Stimulated activated naive CD8-positive, alpha-beta T cell treated with anti-CD3 and anti-CD28 coated beads, Interleukin-15, amount 100 ng/mL, for 72 hours (primary cell): ENCODE measurements around the gene SYCP2L.
"Not testable (repeated sequence)": the region's sequence is repeated elsewhere in the genome, so short reads cannot be mapped to it uniquely, and the experiment has no call there.

ENCODE experiments used
- ATAC-seq: fragments of 150-1000 bp; cut with Tn5 transposase; 2 replicates; pipeline ENCODE4 v1.10.0; 2021; ENCODE audit warnings: mild to moderate bottlenecking, moderate library complexity
- DNase-seq, 2 donors: peaks; one replicate each; pipeline ENCODE4 v3.0.0; 2021 to 2022
- H3K27ac Mint-ChIP-seq, 2 donors: one replicate each; pipeline ENCODE4 v1.8.0; 2022; ENCODE audit warnings: mild to moderate bottlenecking in 2 of 2, mixed read lengths in 2 of 2, moderate library complexity in 2 of 2
- H3K27me3 Mint-ChIP-seq: one replicate; pipeline ENCODE4 v1.8.0; 2022; ENCODE audit warnings: mixed read lengths
- H3K4me1 Mint-ChIP-seq: one replicate; pipeline ENCODE4 v1.8.0; 2022; ENCODE audit warnings: mild to moderate bottlenecking, mixed read lengths
- H3K4me3 Mint-ChIP-seq, 2 donors: one replicate each; pipeline ENCODE4 v1.8.0; 2022; ENCODE audit warnings: mild to moderate bottlenecking in 2 of 2, mixed read lengths in 2 of 2, moderate library complexity in 1 of 2
- H3K9me3 Mint-ChIP-seq, 2 donors: one replicate each; pipeline ENCODE4 v1.8.0; 2022; ENCODE audit warnings: mixed read lengths in 2 of 2

The SYCP2L gene

DNA sequence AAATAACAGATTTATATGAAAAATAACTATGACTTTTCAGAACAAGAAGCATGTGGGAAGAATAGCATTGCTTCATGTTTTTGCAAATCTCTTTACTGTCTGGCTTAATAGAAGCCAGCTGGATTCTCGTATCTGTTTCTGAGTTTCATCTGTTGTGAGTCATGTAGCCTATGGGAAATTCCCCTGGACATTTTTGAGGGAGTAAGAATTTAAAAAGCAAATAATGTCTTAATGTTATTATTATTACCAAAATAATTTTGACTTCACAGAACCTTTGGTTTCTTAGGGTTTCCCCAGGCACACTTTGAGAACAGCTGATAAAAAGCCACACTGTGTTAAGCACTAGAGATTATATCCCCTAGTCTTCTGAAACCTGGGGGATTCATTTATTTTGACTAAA is 75.8 kb downstream of the SYCP2L start:
- H3K9me3 Mint-ChIP-seq, result no peaks in the 10 kb centered on the region
- no peaks in the 10 kb centered on the region for H3K4me1 Mint-ChIP-seq
- no peak for ATAC-seq
- peaks cover 22% of the 10 kb centered on the region for H3K27me3 Mint-ChIP-seq
- no peak overlapping the region for H3K4me3 Mint-ChIP-seq
- no peak overlapping the region for H3K27ac Mint-ChIP-seq
- no peak for DNase-seq

DNA sequence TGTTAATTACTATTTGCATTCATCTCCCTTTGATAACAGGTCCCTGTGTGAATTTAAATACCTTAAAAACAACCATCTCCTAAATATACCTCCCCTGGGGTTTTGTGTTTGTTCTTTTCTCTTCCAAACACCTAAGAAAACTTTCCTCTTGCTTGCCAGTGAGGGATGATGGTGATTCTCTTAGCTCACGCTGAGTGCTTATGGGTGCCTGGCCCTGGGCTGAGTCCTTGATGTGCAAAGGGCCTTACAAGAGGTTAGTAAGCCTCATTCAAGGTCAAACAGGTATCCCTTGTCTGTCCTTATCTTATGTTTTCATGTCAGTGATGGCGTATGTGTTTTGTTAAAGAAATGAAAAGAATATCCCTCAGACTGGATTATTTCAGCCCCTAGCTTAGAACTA is 76.3 kb downstream of the SYCP2L start:
- Mint-ChIP-seq H3K27me3 (peaks cover 22% of the 10 kb centered on the region), H3K4me3 (no peak overlapping the region)
- no peak for ATAC-seq

DNA sequence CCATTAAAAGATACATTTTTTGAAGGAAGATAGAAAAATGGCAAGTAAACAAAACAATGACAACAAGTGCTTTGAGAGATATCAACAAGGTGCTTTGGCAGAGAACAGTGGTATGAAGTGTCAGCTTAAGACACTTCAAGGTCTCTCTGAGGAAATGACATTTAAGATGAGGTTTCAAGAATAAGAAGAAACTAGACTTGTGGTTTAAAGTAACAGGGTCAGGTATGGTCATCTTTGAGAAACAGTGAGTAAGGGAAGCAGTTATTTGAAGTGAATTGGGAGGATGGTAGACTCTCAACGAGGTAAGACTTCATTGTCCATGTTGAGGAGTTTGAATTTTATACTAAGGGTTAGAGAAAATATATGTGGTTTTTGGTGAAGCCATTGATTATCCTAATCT is 77.8 kb downstream of the SYCP2L start:
- DNase-seq, result no peak
- Mint-ChIP-seq H3K4me1 (no peaks in the 10 kb centered on the region), H3K4me3 (no peak overlapping the region), H3K27me3 (peaks cover 13% of the 10 kb centered on the region), H3K27ac (no peak overlapping the region), H3K9me3 (no peaks in the 10 kb centered on the region)
- ATAC-seq, result peak; percentile 52

More for the DNA sequence above, 76.3 kb downstream of the SYCP2L start:
- DNase-seq, result no peak
- H3K9me3 Mint-ChIP-seq, result no peaks in the 10 kb centered on the region
- no peak overlapping the region for H3K27ac Mint-ChIP-seq
- H3K4me1 Mint-ChIP-seq, result no peaks in the 10 kb centered on the region

GRCh38 chr6:10968776-10969175 is 81.9 kb downstream of the SYCP2L start:
- no peaks in the 10 kb centered on the region for H3K9me3 Mint-ChIP-seq
- H3K4me1 Mint-ChIP-seq, result no peaks in the 10 kb centered on the region
- peaks cover 9% of the 10 kb centered on the region for H3K27me3 Mint-ChIP-seq
- H3K27ac Mint-ChIP-seq, result no peak overlapping the region
- no peak overlapping the region for H3K4me3 Mint-ChIP-seq
- ATAC-seq (no peak), DNase-seq (no peak)

- H3K9me3 Mint-ChIP-seq, result no peaks in the 10 kb centered on the region
- H3K27ac Mint-ChIP-seq, result no peak overlapping the region
- no peak for ATAC-seq
- H3K4me3 Mint-ChIP-seq, result no peak overlapping the region
- DNase-seq, result no peak
- no peaks in the 10 kb centered on the region for H3K4me1 Mint-ChIP-seq
- peaks cover 9% of the 10 kb centered on the region for H3K27me3 Mint-ChIP-seq
Observed at GRCh38 chr6:10970731-10971130, 83.9 kb downstream of the SYCP2L start.

DNA sequence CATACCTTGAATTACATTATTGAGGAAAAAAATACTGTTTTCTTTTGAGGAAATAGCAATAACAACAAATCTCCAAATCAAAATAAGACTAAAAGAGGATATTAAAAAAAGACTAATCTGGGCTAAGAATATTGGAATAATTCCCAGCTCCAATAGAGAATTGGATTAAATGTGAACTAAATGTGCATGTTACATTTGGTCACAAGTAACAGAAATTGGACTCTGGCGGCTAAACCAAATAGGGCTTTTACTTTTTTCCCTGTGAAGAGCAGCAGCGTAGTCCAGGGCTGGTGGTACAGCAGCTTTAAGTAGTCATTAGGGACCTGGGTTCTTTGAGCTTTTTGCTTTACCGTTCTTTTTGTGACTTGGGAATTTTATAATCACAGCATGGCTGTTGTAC is 85.3 kb downstream of the SYCP2L start:
- Mint-ChIP-seq H3K27ac (no peak overlapping the region), H3K9me3 (no peaks in the 10 kb centered on the region), H3K27me3 (peaks cover 9% of the 10 kb centered on the region), H3K4me3 (no peak overlapping the region), H3K4me1 (no peaks in the 10 kb centered on the region)
- no peak for DNase-seq
- ATAC-seq, result no peak

DNA sequence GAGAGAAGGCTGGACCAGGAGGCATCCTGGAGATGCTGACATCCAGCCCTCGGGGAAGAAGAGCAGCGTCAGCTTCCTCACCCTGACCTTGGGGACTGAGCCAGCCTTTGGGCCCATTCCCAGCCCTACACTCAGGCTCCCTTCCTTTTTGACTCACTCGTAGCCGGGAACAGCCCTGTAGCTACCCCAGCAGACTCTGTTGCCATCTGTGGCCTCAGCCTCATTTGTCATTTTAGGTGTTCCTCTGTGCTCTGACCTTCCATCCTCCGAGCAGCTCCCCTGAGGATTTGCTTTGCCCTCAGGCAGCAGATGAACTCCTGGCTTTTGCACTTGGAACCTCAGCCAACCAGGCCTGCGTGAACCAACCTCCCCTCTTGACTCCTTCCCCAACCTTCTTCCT is 89.7 kb downstream of the SYCP2L start:
- peaks cover 13% of the 10 kb centered on the region for H3K27me3 Mint-ChIP-seq
- DNase-seq, result no peak
- ATAC-seq, result no peak
- no peaks in the 10 kb centered on the region for H3K9me3 Mint-ChIP-seq
- H3K4me1 Mint-ChIP-seq, result no peaks in the 10 kb centered on the region
- no peak overlapping the region for H3K4me3 Mint-ChIP-seq
- H3K27ac Mint-ChIP-seq, result no peak overlapping the region

DNA sequence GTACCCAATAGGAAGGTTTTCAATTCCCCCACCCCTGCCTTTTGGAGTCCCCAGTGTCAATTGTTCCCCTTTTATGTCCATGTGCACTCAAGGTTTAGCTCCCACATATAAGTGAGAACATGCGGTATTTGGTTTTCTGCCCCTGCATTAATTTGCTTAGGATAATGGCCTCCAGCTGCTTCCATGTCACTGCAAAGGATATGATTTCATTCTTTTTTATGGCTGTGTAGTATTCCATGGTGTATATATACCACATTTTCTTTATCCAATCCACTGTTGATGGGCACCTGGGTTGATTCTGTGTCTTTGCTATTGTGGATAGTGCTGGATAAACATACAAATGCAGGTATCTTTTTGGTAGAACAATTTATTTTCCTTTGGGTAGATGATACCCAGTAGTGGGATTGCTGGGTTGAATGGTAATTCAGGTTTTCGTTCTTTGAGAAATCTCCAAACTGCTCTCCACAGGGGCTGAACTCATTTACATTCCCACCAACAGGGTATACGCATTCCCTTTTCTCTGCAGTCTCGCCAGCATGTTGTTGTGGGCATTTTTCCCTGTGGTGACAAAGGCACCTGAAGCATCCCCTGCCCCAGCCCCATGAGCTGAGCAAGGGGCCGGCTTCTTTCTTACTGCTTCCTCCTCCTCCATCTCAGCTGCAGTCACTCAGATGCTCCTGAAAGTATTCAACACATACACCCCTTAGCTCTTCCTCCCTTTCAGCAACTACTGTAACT is 90.5 kb downstream of the SYCP2L start:
- H3K4me3 Mint-ChIP-seq, result no peak overlapping the region
- ATAC-seq, result no peak
- no peaks in the 10 kb centered on the region for H3K9me3 Mint-ChIP-seq
- DNase-seq, result no peak
- H3K27ac Mint-ChIP-seq, result no peak overlapping the region
- peaks cover 21% of the 10 kb centered on the region for H3K27me3 Mint-ChIP-seq
- no peaks in the 10 kb centered on the region for H3K4me1 Mint-ChIP-seq

DNA sequence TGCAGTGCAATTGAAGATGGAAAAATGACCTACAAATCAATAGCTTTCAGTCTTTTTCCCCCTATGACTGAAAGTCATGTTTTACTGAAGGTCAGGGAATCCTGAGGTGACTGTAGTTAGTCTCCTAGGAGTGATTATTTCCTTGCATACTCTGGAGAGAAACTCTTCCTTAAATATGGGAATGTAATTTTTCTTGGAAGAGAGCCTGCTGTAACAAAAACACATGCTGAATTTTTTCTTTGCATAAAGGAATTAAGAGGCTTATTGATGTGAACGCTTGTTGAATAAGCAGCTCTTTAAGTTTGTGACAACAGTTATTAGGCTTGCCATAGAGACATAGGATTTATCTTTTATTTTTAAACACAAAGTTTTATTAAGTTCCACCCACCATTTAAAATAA is 92.8 kb downstream of the SYCP2L start:
- Mint-ChIP-seq H3K27ac (no peak overlapping the region), H3K4me1 (no peaks in the 10 kb centered on the region), H3K9me3 (no peaks in the 10 kb centered on the region), H3K27me3 (peaks cover 21% of the 10 kb centered on the region), H3K4me3 (no peak overlapping the region)
- no peak for DNase-seq
- ATAC-seq, result no peak

DNA sequence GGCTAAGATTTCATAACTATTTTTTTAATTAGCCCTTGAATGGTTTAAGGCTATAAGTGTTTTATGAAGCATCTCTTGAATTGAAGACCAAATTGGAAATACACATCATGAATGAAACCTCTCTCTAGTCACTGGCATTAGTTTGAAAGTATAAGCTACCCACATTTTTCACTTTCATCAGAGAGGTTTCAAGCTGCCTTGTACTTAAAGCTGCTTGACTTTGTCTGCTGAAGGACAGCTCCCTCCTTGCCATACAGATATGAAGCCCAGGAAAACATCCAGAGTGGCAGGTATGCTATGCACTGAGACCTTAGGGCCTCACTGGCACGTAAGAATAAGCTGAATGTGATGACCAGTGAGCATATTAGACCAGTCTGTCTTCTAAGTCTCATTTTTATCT is 94.6 kb downstream of the SYCP2L start:
- H3K4me3 Mint-ChIP-seq, result no peak overlapping the region
- H3K27me3 Mint-ChIP-seq, result peaks cover 21% of the 10 kb centered on the region
- peak overlapping the region in 1 of 2 donors; percentile 78 for H3K27ac Mint-ChIP-seq
- H3K9me3 Mint-ChIP-seq, result no peaks in the 10 kb centered on the region
- no peak for DNase-seq
- ATAC-seq, result no peak
- H3K4me1 Mint-ChIP-seq, result no peaks in the 10 kb centered on the region

- H3K9me3 Mint-ChIP-seq, H3K4me3 Mint-ChIP-seq, ATAC-seq, H3K4me1 Mint-ChIP-seq, H3K27ac Mint-ChIP-seq, DNase-seq: not testable (repeated sequence)
- peaks cover 27% of the 10 kb centered on the region for H3K27me3 Mint-ChIP-seq
Observed at GRCh38 chr6:10984959-10985358, 98.1 kb downstream of the SYCP2L start.

DNA sequence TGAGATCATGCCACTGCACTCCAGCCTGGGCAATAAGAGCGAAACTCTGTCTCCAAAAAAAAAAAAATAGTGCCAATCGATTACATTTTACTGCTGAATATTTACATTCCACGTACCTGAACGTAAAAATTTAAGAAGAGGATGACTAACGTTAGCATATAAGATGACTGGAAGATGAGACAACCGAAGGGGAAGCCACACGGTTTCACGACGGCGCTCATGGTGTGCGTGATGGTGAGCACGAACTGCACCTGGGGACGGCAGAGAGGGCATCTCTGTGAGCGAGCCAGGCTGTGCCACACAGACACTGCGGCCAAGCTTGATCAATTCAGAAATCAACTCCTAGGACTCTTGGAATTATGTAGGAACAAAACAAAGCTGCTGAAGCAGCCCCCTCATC is 102.7 kb downstream of the SYCP2L start:
- no peak overlapping the region for H3K27ac Mint-ChIP-seq
- no peaks in the 10 kb centered on the region for H3K4me1 Mint-ChIP-seq
- H3K4me3 Mint-ChIP-seq, result no peak overlapping the region
- peaks cover 18% of the 10 kb centered on the region for H3K27me3 Mint-ChIP-seq
- ATAC-seq, result no peak
- peaks cover 0 to 5% of the 10 kb centered on the region in 2 donors for H3K9me3 Mint-ChIP-seq
- DNase-seq, result no peak

DNA sequence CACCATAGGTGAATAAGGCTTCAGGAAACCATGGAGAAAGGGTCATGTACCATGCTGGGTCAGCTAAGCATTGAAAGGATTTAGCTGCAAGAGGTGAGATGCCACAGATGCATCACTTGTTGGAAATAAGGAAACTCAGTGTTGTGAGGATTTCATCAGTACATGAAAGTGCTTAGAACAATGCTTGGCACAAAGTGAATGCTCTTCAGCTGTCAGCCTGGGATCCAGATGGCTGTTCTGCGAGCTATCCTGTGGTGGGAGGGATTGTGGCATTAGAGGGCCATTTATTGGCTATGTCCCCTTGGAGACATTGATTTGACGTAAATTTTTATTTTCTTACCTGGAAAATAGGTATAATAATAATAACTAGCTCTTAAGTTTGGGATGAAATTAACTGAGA is 104.3 kb downstream of the SYCP2L start:
- peaks cover 0 to 5% of the 10 kb centered on the region in 2 donors for H3K9me3 Mint-ChIP-seq
- peaks cover 18% of the 10 kb centered on the region for H3K27me3 Mint-ChIP-seq
- ATAC-seq (no peak), DNase-seq (no peak)
- no peaks in the 10 kb centered on the region for H3K4me1 Mint-ChIP-seq
- no peak overlapping the region for H3K4me3 Mint-ChIP-seq
- no peak overlapping the region for H3K27ac Mint-ChIP-seq

DNA sequence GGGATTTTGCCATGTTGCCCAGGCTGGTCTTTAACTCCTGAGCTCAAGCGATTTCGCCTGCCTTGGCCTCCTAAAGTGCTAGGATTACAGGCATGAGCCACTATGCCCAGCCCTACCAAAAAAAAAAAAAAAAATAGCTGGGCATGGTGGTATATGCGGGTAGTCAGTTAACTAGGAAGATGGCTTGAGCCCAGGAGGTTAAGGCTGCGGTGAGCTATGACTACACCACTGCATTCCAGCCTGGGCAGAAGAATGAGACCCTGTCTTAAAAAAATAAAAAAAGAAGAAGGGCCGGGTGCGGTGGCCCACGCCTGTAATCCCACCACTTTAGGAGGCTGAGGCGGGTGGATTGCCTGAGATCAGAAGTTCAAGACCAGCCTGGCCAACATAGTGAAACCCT is 107.0 kb downstream of the SYCP2L start:
- no peak overlapping the region for H3K4me3 Mint-ChIP-seq
- no peaks in the 10 kb centered on the region for H3K9me3 Mint-ChIP-seq
- ATAC-seq, result no peak
- DNase-seq, result no peak
- peaks cover 8% of the 10 kb centered on the region for H3K27me3 Mint-ChIP-seq
- no peaks in the 10 kb centered on the region for H3K4me1 Mint-ChIP-seq
- H3K27ac Mint-ChIP-seq, result no peak overlapping the region

- ATAC-seq, result no peak
- Mint-ChIP-seq H3K27ac (peak overlapping the region in 1 of 2 donors; percentile 49), H3K9me3 (no peaks in the 10 kb centered on the region), H3K4me1 (no peaks in the 10 kb centered on the region), H3K27me3 (peaks cover 16% of the 10 kb centered on the region), H3K4me3 (no peak overlapping the region)
- DNase-seq, result no peak
Observed at GRCh38 chr6:10995114-10995707, 108.4 kb downstream of the SYCP2L start.

- Mint-ChIP-seq H3K27ac (no peak overlapping the region), H3K27me3 (peaks cover 9% of the 10 kb centered on the region), H3K4me3 (no peak overlapping the region), H3K4me1 (no peaks in the 10 kb centered on the region), H3K9me3 (no peaks in the 10 kb centered on the region)
- DNase-seq, result no peak
- ATAC-seq, result no peak
Observed at GRCh38 chr6:10999994-11000393, 113.1 kb downstream of the SYCP2L start.

GRCh38 chr6:11002176-11002575 is 115.3 kb downstream of the SYCP2L start:
- Mint-ChIP-seq H3K9me3 (no peaks in the 10 kb centered on the region), H3K4me1 (no peaks in the 10 kb centered on the region), H3K4me3 (no peak overlapping the region), H3K27ac (no peak overlapping the region), H3K27me3 (peaks cover 9% of the 10 kb centered on the region)
- DNase-seq (no peak), ATAC-seq (no peak)
